Skin of body (tissue), 2 donors: Measurements from ENCODE around the gene EGFL7. TPM values are rescaled to one million over a fixed set of nuclear protein-coding genes. Genes with fewer than 3 reads are reported as not detected.
A peak's percentile ranks its signal among the peaks of the same experiment; 100 is the strongest.

Experiments
- DNase-seq: peaks from one replicate; lab custom pipeline; 2025; lab: John Stamatoyannopoulos, UW
- total RNA-seq: library from RNA; depleted of rRNA; stranded (reverse); fragments of >200 nt; gene quantifications from one replicate; pipeline ENCODE4 v1.2.3, GENCODE V29; 2014

Gene EGFL7
- total RNA-seq, 1 donor from 2014 or later, result 29.0 TPM

- DNase-seq, result no peak
Measured at GRCh38 chr9:136685790-136686533, 23.2 kb downstream of the EGFL7 start.

DNA sequence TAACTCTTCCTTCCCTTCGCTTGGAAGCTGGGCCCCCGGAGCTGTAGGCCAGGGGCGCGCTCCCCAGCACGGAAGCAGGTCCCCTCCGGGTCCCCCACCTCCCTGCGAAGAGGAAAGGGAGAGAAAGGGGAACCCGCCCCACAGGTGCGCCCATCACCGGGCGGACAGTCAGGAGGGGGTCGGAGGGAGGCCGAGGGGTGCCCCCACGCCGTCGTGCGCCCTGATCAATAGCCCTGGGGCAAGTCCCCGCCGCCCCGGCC is 23.7 kb downstream of the EGFL7 start:
- no peak for DNase-seq

- peak; percentile 33 for DNase-seq
Measured at GRCh38 chr9:136686794-136687711, 24.3 kb downstream of the EGFL7 start, which contains the start of gene AGPAT2. AGPAT2 (minus strand) TSS chr9:136687457; CDS start chr9:136687357, 100 bp downstream.

- DNase-seq, result no peak
Measured at GRCh38 chr9:136687721-136688223, 25.1 kb downstream of the EGFL7 start.

GRCh38 chr9:136688274-136689107 is 25.8 kb downstream of the EGFL7 start:
- DNase-seq, result no peak

GRCh38 chr9:136689108-136689460 is 26.4 kb downstream of the EGFL7 start:
- no peak for DNase-seq

DNA sequence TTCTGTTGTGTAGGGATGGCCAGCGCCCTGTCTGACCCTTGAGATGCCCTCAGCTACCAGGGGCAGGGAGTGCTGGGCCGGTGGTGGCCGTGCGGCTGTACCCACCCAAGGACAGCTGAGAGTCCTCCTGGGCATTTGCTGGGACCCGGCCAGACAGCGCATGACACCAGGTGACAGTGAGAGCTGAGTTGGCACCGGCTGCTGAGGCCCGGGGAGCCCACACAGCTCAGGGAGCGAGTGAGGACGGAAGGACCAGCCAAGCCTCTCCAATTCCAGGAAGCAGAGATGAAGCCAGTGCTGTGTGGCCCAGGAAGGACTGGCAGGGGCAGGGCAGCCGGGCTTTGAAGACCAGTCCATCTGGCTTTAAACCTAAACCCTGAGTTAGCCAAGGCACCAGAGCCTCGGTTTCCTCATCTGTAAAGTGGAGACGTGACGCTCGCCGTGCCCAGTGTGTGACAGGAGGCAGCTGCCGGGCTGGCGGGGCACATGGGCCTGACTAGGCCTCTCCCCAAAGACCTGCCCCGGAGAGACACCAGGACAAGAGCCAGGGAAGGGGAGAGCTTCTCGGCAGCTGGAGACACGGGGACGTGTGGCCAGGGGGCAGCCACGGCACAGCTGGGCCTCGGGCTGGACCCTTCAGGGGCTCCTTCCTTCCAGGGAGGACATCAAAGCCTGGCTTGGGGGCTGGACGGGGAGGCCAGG is 27.5 kb downstream of the EGFL7 start:
- no peak for DNase-seq

GRCh38 chr9:136690806-136691261 is 28.1 kb downstream of the EGFL7 start:
- DNase-seq, result no peak

- no peak for DNase-seq
Measured at GRCh38 chr9:136691316-136692184, 28.8 kb downstream of the EGFL7 start.

DNA sequence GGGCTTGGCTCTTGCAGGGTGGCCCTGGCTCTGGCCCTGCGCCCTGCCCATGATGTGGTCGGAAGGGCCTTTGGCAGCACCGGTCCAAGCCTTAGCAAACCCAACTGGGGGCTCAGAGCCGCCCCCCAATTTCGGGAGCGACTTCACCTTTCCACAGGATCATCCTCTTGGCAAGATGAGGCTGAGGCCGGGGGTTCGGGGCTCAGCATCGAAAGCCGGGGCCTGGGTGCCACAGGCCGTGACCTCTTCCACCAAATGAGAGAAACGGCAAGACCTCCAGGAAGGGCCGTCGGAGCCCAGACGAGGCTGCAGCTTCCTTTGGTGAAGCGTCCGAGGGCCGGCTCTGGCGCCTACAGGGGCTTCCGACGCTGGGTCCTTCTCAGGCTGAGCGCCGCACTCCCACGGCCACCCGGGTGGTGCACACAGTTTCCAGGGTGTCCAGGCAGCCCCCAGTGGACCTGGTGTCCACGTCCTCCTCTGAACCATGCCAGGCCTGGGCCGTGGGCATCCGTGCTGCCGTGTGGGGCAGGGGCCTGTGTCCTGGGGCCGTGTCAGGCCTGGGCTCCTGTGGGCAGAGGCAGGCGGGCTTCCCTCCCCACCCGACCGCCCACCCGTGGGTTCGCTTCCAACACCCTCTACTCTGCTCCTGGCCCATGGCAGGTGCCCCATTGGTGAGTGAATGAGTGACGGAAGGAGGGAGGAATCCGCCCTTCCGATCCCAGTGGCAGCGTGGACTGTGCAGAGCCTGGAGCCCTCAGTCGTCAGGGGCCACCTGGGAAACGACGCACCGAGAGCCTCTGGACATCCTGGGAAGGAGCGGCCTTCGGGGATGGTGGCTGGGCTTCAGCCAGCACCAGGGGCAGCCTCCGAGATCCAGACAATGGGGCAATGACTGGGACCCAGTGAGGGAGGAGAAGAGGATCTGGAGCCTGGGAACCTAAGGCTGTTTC is 29.7 kb downstream of the EGFL7 start:
- DNase-seq, result no peak

- no peak for DNase-seq
Measured at GRCh38 chr9:136693135-136693489, 30.4 kb downstream of the EGFL7 start.

DNA sequence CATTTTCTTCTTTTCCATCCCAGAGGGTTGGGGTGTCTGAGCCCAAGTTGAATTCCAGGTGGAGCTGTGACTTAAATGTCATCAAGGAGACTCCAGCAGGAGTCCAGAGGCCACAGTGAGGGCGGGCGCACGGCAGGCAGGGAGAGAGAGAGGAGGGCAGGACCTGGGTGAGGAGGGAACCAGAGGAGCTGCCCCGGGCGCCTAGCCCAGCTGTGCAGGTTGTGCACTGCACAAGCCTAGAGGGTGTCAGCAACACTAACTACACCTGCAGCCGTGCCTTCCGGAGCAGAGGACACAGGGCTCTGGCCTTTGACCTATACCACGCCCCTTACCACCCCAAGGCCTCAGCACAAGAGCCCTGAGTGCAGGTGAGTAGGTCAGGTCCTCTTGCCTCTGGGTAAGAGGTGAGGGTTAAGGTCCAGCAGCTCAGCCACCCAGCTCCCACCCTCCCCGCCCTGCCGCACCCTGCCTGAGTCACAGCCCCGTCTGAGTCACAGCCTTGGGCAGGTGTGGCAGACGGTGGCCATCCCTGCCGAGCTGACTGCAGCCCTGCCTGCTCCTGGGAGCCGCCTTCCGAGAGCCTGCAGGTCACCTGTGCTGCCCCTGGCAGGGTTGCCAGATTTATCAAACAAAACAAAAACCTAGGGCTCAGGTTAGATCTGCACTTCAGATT is 30.9 kb downstream of the EGFL7 start:
- no peak for DNase-seq

GRCh38 chr9:136694163-136694871 is 31.6 kb downstream of the EGFL7 start:
- no peak for DNase-seq

DNA sequence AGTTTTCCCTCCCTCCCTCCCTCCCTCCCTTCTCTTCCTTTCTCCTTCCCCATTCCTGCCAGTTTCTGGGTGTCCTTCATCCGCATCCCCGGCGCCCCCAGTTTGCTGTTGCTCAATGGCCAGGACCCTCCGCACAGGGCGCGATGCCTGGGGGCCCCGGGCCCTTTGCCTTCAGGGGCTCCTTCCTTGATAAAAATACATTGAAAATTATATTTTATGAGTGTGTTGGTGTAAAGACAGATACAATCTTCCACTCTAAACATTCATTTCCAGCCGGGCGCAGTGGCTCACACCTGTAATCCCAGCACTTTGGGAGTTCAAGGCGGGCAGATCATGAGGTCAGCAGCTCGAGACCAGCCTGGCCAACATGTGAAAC is 32.1 kb downstream of the EGFL7 start:
- DNase-seq, result no peak

DNA sequence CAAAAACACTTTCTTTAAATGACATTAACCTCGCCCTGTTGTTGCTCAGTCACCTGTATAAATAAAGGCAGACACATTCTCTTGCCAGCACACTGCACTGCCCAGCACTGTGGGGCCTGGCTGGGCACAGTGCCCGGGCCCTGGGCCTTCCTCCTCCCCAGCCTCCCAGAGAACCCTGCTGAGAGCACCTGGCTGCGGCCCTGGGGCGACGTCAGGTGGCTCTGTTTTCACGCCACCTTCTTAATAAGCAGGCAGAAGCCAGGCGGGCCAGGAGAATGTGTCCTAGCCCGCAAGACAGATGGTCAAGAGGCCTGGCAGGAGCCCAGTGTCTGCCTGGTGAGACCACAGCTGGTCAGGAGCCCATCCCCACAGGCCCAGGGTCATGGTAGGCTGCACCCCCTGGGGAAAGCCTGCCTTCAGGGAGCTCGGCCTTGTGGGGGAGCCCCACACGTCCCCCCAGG is 32.7 kb downstream of the EGFL7 start:
- no peak for DNase-seq

DNA sequence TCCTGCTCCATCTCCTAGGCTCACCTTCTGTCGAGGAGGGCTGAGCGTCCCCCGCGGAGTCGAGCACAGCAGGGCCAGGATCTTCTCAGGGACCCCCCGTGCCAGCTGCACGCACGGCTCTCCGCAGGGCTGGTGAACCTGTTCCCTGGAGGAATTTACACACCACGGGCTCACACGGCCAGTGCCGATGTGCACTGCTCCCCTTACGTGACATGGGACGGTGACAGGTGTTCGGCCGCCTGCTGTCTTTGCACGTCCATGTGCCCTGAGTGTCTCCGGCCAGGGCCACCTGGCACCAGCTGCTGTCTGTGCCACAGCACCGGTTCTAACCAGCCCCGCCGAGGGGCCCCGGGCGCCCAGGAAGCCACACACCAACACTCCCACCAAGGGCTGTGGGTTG is 33.2 kb downstream of the EGFL7 start:
- DNase-seq, result no peak

GRCh38 chr9:136696502-136696901 is 33.8 kb downstream of the EGFL7 start:
- DNase-seq, result no peak
